Adipose tissue (tissue), 3 donors: ENCODE measurements around the gene POP4. TPM values are rescaled to one million over a fixed set of nuclear protein-coding genes. Genes with fewer than 3 reads are reported as not detected.

ENCODE experiments used
- H3K27ac ChIP-seq: one replicate; pipeline ENCODE4 v1.5.1; 2013; ENCODE audit warnings: low read depth, low read length
- WGBS, 3 donors: extraction: QIAGEN DNeasy Blood & Tissue Kit; methylation state at CpG; one replicate each; pipeline ENCODE4 v1.1.7; 2013; 5-methylcytosine and 5-hydroxymethylcytosine counted together
- polyA plus RNA-seq, 3 donors: library from polyadenylated mRNA; stranded (reverse); fragments of 200-250 nt; gene quantifications; one replicate each; pipeline ENCODE4 v1.2.3, GENCODE V29; 2013
- donor health status: healthy with polysubstance abuse.
- donor health status: Bipolar disorder and iron deficiency.
- donor health status: healthy.

Gene POP4
- polyA plus RNA-seq, 3 donors = 42.4 to 67.7 (median 54.5) TPM

- no peak overlapping the region for H3K27ac ChIP-seq
- 89 to 91% (median 91%) methylated on average over 6 of the region's 6 CpGs for WGBS, 3 donors
Observed at GRCh38 chr19:29644210-29644609, 38.1 kb downstream of the POP4 start.

GRCh38 chr19:29645491-29645867 lies 39.4 kb downstream of the POP4 start:
- no peak overlapping the region for H3K27ac ChIP-seq
- WGBS, 3 donors = 42 to 67% (median 47%) methylated on average over 5 of the region's 5 CpGs

DNA sequence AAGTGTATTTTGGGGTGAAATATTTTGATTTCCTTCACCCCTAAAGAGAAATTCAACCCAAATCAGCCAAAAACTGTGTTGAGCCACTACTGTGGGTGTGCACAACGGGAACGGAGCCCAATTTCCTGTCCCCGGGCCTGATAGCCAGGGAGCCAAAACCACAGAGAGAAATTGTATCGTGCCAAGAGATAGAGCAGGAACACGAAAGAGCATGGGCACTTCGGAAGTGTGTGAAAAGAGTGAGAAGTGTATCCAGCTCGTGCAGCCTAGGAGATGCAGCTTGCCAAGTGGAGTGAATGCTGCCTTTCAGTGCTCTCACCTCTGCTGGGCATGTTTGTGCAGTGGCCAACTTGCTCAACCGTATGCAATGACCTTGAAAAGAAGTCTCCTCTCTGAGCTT lies 39.8 kb downstream of the POP4 start:
- 2 to 3% (median 2%) methylated on average over 8 of the region's 8 CpGs for WGBS, 3 donors
- H3K27ac ChIP-seq = no peak overlapping the region

DNA sequence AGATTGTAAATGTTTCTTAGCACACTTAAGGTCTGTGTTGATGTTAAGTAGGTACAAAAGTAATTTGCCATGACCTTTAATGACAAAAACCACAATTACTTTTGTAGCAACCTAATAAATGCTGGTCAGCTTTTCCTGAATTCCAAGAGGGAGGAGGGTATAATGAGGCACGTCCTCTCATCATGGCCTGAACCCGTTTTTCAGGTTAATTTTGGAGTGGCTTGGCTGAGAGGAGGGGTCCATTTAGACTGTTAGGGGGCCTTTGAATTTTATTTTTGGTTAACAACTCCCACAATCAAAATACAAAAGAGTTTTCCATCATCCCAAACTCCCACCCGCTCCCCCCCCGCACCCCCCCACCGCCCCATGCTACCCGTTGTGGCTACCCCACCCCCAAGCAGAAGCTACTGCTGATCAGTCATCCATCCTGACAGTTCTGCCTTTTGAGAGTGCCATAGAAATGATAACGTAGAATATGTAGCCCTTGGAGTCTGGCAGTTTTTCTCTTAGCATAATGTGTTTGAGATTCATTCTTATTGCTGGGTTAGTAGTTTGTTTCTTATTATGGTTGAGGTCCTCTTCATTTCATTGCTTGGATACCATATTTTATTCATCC lies 44.8 kb downstream of the POP4 start:
- H3K27ac ChIP-seq = no peak overlapping the region
- WGBS, 3 donors = 63 to 69% (median 69%) methylated on average over 7 of the region's 7 CpGs

GRCh38 chr19:29651622-29652394 lies 45.7 kb downstream of the POP4 start:
- H3K27ac ChIP-seq = no peak overlapping the region
- WGBS, 3 donors = 85 to 88% (median 88%) methylated on average over 7 of the region's 7 CpGs

DNA sequence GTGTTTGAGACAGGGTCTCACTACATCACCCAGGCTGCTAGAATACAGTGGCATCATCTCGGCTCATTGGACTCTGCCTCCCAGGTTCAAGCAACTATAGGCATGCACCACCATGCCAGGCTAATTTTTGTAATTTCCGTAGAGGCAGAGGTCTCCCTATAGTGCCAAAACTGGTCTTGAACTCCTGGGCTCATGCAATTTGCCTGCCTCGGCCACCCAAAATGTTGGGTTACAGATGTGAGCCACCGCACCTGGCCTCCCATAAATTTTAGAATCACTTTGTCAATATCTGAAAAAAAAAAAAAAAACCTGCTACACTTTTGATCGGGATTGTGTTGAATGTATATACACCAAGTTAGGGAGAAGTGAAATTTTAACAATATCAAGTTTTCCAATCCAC lies 47.3 kb downstream of the POP4 start:
- WGBS, 3 donors = 88 to 94% (median 90%) methylated on average over 5 of the region's 5 CpGs
- no peak overlapping the region for H3K27ac ChIP-seq

DNA sequence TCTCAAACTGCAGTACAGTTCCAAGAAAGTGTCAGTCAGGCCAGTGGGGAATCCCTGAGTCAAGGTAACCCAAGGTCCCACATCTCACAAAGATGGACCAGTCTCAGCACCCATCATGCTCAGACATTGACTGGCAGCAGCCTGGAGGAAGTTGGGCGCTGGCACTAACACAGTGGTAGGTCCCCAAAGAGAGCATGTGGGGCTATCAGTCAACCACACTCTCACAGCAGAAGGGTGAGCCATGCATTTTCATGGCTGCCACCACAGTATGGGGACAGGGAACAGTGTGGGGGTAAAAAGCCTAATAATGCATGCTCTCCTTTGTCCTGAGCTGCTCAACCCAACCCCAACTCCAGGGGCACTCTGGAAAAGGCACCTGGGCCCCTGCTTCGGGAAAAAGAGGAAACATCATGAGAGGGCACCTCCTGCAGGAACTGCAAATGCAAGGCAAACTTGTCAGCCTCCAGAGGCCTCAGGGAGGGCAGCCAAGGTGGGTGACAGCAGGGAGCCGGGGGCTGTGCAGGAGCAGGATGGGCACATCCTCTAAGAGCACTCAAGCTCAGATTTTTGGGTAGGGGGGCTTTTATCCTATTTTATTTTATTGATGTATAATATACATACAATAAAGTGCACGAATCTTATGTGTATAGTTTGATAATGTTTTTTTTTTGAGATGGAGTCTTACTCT lies 49.7 kb downstream of the POP4 start:
- WGBS, 3 donors = 56 to 66% (median 61%) methylated on average over 4 of the region's 4 CpGs

GRCh38 chr19:29658221-29658991 lies 52.3 kb downstream of the POP4 start:
- WGBS, 3 donors = 84 to 91% (median 85%) methylated on average over 5 of the region's 5 CpGs
- H3K27ac ChIP-seq = no peak overlapping the region

More for the DNA sequence above, 49.7 kb downstream of the POP4 start:
- no peak overlapping the region for H3K27ac ChIP-seq

- 66 to 78% (median 67%) methylated on average over 9 to 10 of the region's 10 CpGs for WGBS, 3 donors
- no peak overlapping the region for H3K27ac ChIP-seq
Observed at GRCh38 chr19:29660835-29661234, 54.8 kb downstream of the POP4 start.

GRCh38 chr19:29662278-29662603 lies 56.2 kb downstream of the POP4 start:
- WGBS, 3 donors = 4 to 48% (median 24%) methylated on average over 1 of the region's 1 CpG
- no peak overlapping the region for H3K27ac ChIP-seq

DNA sequence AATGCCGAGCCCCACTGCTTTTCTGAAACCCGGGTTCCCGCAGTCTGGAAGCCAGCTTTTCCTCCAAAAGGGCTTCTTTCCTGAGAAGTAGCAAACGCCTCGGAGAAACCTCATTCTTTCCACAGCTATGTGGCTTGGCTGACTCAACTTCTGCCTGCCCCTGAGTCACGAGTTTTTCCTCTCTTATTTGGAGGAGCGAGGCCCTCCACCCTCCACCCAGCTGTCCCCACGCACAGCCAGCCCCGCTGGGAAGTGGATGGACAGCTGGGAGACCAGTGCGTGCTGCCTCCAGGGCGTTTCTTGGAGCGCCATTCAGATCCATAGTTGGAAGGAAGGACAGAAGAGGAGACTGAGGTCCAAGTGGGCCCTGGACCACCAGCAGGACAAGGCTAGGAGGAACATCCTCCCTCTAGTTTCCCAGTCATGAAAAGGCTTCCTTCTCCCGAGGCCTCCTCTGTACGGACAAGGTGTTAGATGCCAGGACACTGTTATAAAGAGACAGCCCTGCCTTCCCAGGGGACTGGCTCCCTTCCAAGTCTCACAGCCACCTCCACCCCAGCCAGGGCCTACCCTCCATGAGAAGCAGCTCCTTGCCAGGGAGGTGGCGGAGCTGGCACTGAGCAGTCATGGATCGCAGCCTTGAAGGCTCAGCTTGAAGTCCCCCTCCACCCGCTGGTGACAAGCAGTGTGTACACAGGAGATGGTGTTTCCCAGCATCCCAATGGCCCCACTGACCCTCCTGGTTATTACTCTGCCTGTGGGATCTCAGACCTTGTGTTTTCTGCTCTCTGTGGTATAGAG lies 56.7 kb downstream of the POP4 start:
- no peak overlapping the region for H3K27ac ChIP-seq
- 20 to 52% (median 43%) methylated on average over 17 of the region's 17 CpGs for WGBS, 3 donors

DNA sequence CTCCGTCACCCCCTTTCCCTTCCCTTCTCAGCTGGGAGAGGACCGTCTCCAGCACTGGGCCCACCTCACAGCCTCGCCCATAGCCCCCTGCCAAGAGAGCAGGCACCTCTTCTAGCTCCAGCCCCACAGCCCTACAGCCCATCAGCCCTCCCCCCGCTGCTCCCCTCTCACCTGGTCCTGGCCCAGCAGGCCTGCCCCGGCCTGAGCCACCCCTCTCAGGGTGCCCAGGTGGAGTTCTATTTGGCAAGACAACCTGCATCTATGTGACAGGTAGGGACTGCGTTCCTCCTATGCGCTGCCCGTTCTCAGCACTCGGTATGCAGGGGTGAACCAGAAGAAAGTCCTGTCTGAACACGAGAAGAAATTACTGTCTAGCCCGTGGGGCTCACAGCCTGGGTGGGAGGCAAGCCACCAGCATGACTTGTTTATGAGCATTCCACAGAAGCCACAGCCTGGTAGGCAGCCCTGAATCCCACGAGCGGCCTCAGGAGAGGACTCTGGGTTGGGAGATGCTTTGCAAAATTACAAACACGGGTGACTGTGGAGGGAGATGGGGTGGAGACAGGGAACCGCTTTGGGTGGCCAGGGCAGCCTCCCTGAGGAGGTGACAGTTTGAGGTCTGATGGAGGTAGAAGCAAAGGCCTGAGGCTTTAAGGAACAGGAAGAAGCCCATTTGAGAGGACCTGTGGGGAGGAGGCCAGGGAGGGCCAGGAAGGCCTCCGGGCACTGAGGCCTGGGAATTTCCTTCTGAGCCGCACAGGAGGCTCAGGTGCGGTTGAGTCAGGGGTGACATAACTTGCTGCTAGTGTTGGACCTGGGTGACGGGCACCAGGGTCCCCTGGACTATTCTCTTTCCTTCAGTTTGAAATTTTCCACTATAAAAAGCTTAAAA lies 58.0 kb downstream of the POP4 start:
- 87 to 96% (median 91%) methylated on average over 19 of the region's 19 CpGs for WGBS, 3 donors

GRCh38 chr19:29664753-29665214 lies 58.7 kb downstream of the POP4 start:
- no peak overlapping the region for H3K27ac ChIP-seq
- 27 to 39% (median 35%) methylated on average over 16 to 22 of the region's 22 CpGs for WGBS, 3 donors

More for the DNA sequence above, 58.0 kb downstream of the POP4 start:
- H3K27ac ChIP-seq = no peak overlapping the region

DNA sequence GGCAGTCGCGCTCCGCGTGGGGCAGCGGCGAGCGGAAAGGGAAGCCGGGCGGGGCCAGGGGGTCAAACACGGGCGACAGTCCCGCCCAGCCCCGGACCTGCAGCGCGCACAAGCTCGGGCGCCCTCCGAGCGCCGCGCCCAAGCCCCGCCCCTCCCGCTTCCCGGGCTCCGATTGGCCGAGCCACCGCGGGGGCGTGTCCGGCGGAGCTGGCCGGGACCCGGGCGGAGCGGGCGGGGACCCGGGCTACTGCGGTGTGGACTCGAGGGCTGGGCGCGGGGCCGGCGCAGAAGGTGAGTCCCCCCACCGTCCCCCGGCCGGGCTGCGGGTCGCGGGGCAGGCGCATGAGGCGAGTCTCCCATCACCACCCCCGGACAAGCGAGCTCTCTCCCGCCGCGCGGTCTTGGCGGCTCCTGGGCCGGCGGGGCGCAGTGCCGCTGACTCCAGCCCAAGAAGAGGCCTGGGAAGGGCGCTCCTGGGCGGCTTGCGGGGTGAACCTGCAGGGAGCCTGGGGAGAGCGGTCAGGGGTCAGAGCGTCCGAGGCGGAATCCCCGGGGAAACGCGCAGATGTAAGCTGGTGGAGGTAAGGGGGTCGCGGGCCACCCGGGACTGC lies 59.2 kb downstream of the POP4 start, which contains the start of gene PLEKHF1:
Gene PLEKHF1, plus strand, starts transcription at position 247 of the 611 bp plus-strand sequence. CDS start 8,379 bp downstream, outside the sequence.
- 0 to 1% (median 1%) methylated on average over 55 to 75 of the region's 75 CpGs for WGBS, 3 donors
- peak within 1 kb of the TSS; percentile 51 for H3K27ac ChIP-seq

GRCh38 chr19:29665826-29666577 lies 59.9 kb downstream of the POP4 start:
- H3K27ac ChIP-seq = no peak overlapping the region
- WGBS, 3 donors = 2 to 13% (median 7%) methylated on average over 29 to 30 of the region's 30 CpGs
